HG03565 (cell line): ENCODE data around the gene PLSCR2.
"Not testable (repeated sequence)": the region's sequence is repeated elsewhere in the genome, so short reads cannot be mapped to it uniquely, and the experiment has no call there.

Source experiments
- ATAC-seq: cut with Tn5 transposase; IDR thresholded peaks from one replicate; pipeline ENCODE4 v1.9.1; 2021; ENCODE audit warnings: mild to moderate bottlenecking, moderate library complexity; ENCODE audit not compliant: unreplicated experiment

Gene PLSCR2

GRCh38 chr3:146421819-146422759, 47.3 kb downstream of the PLSCR2 start:
- no peak for ATAC-seq

DNA sequence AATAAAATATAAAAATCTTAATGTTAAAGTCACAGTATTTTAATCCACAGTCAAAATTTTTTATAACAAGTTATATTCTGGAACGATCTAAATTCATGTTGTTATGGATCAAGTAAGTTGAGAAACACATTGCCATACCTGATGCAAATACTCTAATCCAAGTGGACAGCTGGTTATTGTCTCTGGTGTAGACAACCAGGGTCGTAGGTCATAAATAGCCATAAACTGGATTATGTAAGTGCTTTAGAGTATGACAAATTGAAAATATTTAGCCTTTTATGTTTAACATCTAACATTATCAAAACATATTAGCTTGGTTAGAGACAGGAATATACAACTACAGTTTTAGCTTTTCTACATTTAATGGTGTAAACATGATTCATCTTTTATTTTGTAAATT, 53.0 kb downstream of the PLSCR2 start:
- ATAC-seq: no peak

DNA sequence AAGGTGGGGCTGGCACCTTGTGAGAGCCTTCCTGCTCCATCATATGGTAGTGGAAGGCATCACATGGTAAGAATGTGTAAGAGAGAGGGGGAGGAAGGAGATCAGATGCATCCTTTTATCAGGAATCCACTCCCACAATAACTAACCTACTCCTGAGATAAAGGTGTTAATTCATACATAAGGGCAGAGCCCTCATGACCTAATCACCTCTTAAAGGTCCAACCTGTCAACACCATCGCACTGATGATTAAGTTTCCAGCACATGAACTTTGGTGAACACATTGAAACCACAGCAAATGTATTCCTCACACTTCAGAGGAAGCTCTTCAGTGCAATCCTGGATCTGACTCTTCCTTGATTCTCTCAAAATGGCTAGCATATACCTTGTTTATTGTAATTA, 55.4 kb downstream of the PLSCR2 start:
- ATAC-seq: no peak

GRCh38 chr3:146412711-146413110, 56.6 kb downstream of the PLSCR2 start:
- not testable (repeated sequence) for ATAC-seq

DNA sequence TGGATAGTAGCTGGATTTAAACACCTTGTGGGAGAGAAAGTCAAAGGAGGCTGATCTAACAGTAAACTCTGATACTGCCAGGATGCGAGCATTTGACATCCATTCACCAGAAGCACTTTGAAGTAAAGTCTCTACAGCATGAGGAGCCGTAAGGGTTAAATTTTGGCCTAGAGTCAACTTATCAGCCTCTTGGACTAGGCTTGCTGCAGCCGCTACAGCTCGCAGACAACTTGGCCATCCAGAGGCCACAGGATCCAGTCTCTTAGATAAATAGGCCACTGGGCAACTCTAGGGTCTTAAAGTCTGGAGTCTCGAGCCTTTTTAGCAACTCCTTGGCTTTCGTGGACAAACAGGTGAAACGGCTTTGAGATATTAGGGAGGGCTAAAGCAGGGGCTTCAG, 61.4 kb downstream of the PLSCR2 start:
- no peak for ATAC-seq

DNA sequence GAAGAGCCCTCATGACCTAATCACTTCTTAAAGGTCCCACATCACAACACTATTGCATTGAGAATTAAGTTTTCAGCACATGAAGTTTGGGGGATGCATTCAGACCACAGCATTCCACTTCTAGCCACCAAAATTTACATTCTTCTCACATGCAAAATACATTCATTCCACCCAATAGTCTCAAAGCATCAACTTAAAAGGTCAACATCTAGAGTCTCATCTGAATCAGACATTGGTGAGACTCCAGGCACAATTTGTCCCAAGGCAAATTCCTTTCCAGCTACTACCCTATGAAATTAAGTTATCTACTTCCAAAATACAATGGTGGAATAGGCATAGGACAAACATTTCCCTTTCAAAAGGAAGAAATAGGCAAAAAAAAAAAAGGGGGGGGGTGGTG, 64.9 kb downstream of the PLSCR2 start:
- ATAC-seq: no peak

GRCh38 chr3:146403792-146404191, 65.6 kb downstream of the PLSCR2 start:
- no peak for ATAC-seq

- no peak for ATAC-seq
These were observed 72.6 kb downstream of the PLSCR2 start for GRCh38 chr3:146396792-146397191.

DNA sequence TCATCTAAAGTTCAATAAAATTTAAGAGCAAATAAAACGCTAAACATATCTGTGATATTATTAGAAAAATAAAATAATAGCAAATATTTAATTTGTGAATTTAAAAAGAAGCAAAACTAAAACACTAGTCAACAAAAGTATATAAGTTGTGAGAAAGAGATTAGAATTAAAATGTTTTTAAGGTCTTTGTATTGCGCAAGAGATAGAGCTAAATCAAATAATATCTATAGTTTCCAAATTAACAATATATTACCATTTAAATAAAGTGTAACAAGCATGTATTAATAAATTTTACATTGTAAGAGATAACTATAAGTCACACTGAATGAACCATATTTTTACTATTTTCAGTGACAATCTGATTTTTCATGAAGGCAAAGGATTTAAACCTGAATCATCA, 74.2 kb downstream of the PLSCR2 start:
- ATAC-seq: no peak

GRCh38 chr3:146390957-146391356, 78.4 kb downstream of the PLSCR2 start:
- ATAC-seq: no peak

DNA sequence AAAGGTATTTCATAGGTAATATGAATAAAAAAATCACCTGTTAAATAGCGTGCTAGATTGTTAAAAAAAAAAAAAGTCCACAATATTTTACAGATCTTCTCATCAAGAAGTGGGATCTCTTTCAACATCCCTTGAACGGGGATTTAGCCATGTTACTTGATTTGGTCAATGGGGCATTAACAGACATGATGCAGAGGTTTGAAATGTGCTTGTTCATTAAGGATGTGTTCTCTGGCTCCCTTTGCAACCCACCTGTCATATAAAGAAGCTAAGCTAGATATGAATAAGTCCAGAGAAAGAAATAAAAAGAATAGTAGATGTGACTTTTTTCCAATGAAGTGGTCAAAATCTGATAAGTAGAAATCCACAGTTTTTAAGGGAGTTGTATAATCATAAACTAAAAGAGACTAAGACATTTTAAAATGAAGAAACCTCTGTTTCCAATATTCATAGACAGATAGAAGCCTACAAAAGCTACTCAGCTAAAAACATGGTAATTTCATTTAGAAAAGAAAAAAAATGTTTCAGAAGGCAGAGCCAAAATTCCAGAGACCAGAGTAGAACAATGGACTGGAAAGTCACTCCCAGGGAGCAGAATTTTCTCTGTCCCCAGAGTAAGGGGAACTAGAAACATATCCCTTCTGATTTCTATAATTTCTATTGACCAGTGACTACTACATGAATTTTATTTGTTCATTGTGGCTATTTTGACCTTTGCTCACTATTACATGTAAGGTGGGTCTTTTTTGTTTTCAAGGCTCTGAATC, 79.2 kb downstream of the PLSCR2 start:
- ATAC-seq: no peak

DNA sequence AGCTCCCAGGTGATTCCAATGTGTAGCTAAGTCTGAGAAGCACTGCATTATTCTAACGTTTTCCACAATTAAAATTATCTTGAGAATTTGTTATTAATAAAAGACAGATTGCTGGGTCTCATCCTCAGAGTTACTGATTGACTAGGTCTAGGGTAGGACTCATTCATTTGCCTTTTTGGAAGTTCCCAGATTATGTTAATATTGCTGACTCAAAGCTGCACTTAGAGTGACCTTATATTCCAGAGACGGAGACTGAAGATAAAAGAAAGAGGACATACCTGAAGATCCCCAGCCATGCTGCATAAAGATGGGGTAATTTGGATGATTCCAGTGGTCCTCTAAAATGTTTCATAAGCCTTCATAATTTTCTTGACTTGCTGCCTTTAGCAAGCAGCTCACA, 81.8 kb downstream of the PLSCR2 start:
- no peak for ATAC-seq

GRCh38 chr3:146386936-146387335, 82.4 kb downstream of the PLSCR2 start:
- ATAC-seq: no peak

DNA sequence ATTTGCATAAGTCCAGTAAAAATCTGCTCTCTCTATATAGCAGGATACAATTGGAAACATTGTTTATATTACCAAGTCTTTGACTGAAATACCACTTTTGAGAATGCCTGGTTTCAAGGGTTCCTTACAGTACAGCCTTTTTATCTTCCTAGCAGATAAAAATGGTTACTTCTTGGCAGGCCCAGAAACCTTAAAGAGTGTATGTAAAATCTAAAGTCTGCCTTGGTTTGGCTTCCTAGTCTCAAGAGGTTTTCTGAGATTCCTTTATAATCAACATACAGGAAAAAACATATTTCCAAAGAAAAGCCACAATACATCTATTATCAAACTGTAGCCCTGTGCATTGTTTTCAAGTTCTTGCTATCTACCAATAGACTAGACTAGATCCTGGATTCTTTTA, 84.6 kb downstream of the PLSCR2 start:
- ATAC-seq: no peak
